Measurements from ENCODE around the gene ZNF780A. TPM values are rescaled to one million over a fixed set of nuclear protein-coding genes. Genes with fewer than 3 reads are reported as not detected.

ZNF780A gene
- total and polyA plus RNA-seq, 2 of the 13 experiments (the other 11 are each of a cell fraction or from before 2014, with no cell fraction given), result 13.5 to 22.7 TPM

DNA sequence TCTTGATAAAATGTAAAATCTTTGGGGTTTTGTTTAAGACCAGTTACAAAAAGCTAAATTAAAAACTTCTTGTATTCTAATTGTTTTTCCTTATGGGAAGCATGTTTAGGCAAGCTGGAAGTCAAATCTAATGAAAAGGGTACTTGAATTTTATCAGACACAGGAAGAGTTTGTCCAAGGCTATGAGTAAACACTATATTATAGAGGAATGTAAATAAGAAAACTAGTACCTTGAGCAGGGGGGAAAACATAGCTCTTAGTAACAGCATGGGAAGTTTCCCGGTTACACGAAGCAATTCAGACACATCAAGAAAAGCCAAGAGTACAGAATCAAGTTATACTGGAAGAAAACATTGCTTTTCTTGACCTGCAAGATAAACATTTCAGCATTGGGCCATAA lies 19.8 kb upstream of the ZNF780A start (continued):
- TF ChIP-seq ZNF740 (CRISPR knock-in tag; IDR thresholded peaks at IDR 0.05), result no peak
- TF ChIP-seq, protein P1, sequence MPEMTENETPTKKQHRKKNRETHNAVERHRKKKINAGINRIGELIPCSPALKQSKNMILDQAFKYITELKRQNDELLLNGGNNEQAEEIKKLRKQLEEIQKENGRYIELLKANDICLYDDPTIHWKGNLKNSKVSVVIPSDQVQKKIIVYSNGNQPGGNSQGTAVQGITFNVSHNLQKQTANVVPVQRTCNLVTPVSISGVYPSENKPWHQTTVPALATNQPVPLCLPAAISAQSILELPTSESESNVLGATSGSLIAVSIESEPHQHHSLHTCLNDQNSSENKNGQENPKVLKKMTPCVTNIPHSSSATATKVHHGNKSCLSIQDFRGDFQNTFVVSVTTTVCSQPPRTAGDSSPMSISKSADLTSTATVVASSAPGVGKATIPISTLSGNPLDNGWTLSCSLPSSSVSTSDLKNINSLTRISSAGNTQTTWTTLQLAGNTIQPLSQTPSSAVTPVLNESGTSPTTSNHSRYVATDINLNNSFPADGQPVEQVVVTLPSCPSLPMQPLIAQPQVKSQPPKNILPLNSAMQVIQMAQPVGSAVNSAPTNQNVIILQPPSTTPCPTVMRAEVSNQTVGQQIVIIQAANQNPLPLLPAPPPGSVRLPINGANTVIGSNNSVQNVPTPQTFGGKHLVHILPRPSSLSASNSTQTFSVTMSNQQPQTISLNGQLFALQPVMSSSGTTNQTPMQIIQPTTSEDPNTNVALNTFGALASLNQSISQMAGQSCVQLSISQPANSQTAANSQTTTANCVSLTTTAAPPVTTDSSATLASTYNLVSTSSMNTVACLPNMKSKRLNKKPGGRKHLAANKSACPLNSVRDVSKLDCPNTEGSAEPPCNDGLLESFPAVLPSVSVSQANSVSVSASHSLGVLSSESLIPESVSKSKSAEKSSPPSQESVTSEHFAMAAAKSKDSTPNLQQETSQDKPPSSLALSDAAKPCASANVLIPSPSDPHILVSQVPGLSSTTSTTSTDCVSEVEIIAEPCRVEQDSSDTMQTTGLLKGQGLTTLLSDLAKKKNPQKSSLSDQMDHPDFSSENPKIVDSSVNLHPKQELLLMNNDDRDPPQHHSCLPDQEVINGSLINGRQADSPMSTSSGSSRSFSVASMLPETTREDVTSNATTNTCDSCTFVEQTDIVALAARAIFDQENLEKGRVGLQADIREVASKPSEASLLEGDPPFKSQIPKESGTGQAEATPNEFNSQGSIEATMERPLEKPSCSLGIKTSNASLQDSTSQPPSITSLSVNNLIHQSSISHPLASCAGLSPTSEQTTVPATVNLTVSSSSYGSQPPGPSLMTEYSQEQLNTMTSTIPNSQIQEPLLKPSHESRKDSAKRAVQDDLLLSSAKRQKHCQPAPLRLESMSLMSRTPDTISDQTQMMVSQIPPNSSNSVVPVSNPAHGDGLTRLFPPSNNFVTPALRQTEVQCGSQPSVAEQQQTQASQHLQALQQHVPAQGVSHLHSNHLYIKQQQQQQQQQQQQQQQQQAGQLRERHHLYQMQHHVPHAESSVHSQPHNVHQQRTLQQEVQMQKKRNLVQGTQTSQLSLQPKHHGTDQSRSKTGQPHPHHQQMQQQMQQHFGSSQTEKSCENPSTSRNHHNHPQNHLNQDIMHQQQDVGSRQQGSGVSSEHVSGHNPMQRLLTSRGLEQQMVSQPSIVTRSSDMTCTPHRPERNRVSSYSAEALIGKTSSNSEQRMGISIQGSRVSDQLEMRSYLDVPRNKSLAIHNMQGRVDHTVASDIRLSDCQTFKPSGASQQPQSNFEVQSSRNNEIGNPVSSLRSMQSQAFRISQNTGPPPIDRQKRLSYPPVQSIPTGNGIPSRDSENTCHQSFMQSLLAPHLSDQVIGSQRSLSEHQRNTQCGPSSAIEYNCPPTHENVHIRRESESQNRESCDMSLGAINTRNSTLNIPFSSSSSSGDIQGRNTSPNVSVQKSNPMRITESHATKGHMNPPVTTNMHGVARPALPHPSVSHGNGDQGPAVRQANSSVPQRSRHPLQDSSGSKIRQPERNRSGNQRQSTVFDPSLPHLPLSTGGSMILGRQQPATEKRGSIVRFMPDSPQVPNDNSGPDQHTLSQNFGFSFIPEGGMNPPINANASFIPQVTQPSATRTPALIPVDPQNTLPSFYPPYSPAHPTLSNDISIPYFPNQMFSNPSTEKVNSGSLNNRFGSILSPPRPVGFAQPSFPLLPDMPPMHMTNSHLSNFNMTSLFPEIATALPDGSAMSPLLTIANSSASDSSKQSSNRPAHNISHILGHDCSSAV (CRISPR knock-in tag; IDR thresholded peaks at IDR 0.05; ENCODE audit: borderline replicate concordance), result no peak
- no peak for TF ChIP-seq ZBTB4 (CRISPR knock-in tag; IDR thresholded peaks at IDR 0.05; ENCODE audit: borderline replicate concordance)
- no peak for TF ChIP-seq ZNF644 (CRISPR knock-in tag; IDR thresholded peaks at IDR 0.05; ENCODE audit: low read depth)
- TF ChIP-seq JUND (CRISPR knock-in tag; IDR thresholded peaks at IDR 0.05), result no peak
- TF ChIP-seq HMGA1 (CRISPR knock-in tag; conservative IDR thresholded peaks at IDR 0.05), result no peak
- TF ChIP-seq SP1 (IDR thresholded peaks at IDR 0.05), result no peak
- no peak for TF ChIP-seq SP1 (CRISPR knock-in tag; IDR thresholded peaks at IDR 0.05)
- no peak for TF ChIP-seq SETDB1 (CRISPR knock-in tag; IDR thresholded peaks at IDR 0.05; ENCODE audit: borderline replicate concordance)
- TF ChIP-seq, protein P2, sequence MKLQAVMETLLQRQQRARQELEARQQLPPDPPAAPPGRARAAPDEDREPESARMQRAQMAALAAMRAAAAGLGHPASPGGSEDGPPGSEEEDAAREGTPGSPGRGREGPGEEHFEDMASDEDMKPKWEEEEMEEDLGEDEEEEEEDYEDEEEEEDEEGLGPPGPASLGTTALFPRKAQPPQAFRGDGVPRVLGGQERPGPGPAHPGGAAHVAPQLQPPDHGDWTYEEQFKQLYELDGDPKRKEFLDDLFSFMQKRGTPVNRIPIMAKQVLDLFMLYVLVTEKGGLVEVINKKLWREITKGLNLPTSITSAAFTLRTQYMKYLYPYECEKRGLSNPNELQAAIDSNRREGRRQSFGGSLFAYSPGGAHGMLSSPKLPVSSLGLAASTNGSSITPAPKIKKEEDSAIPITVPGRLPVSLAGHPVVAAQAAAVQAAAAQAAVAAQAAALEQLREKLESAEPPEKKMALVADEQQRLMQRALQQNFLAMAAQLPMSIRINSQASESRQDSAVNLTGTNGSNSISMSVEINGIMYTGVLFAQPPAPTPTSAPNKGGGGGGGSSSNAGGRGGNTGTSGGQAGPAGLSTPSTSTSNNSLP (IDR thresholded peaks at IDR 0.05; ENCODE audit: low read depth, low read length), result 0 out of 2 replicates have a peak, but pooled peaks have one; percentile 21
- no peak for TF ChIP-seq NR0B2 (CRISPR knock-in tag; IDR thresholded peaks at IDR 0.05)
